ENCODE measurements around the gene CASD1.
A peak's percentile ranks its signal among the peaks of the same experiment; 100 is the strongest.

CASD1 gene

GRCh38 chr7:94509264-94509886, at the start of gene CASD1:
Gene CASD1, plus strand, starts transcription at chr7:94509809. Its CDS starts 276 bp downstream, at chr7:94510085.
- peaks cover 16% of the 10 kb centered on the region; the same call in 1 of the 2 replicates for H3K4me1 ChIP-seq (ENCODE audit: insufficient read depth, low read length)
- no peaks in the 10 kb centered on the region for H3K27me3 ChIP-seq (ENCODE audit: insufficient read depth, low read length)
- peak within 1 kb of the TSS; percentile 91 for H3K27ac ChIP-seq (ENCODE audit: low read length)
- H3K9ac ChIP-seq (ENCODE audit: low read depth, low read length): peak within 1 kb of the TSS; percentile 94
- no peaks in the 10 kb centered on the region for H3K9me3 ChIP-seq (ENCODE audit: insufficient read depth, low read depth, low read length)
- peak within 1 kb of the TSS; percentile 92 for H3K4me3 ChIP-seq (ENCODE audit: low read length)
- H3K36me3 ChIP-seq (ENCODE audit: insufficient read depth, low read depth, low read length): no peaks in the 10 kb centered on the region

- no peak overlapping the region for H3K27ac ChIP-seq (ENCODE audit: low read length)
- no peak overlapping the region for H3K9ac ChIP-seq (ENCODE audit: low read depth, low read length)
- no peak overlapping the region for H3K4me3 ChIP-seq (ENCODE audit: low read length)
- no peaks in the 10 kb centered on the region for H3K4me1 ChIP-seq (ENCODE audit: insufficient read depth, low read length)
- no peaks in the 10 kb centered on the region for H3K27me3 ChIP-seq (ENCODE audit: insufficient read depth, low read length)
- H3K36me3 ChIP-seq (ENCODE audit: insufficient read depth, low read depth, low read length): no peaks in the 10 kb centered on the region
- H3K9me3 ChIP-seq (ENCODE audit: insufficient read depth, low read depth, low read length): no peaks in the 10 kb centered on the region
These were observed 43.1 kb upstream of the CASD1 start for GRCh38 chr7:94466516-94466915.

DNA sequence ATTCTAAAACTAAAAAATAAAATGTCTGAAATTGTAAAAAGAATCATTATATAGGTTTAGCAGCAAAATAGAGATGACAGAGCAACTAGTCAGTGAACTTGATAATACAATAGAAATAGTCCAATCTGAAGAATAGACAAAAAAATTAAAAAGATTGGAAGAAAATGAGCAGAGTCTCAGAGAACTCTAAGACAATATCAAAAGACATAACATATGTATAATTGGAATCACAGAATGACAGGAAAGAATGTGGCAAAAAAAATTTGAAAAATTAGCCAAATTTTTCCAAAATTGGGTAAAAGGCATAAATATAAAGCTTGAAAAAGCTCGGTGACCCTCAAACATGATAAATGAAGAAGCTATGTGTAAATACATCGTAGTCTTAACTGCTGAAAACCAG, 38.0 kb upstream of the CASD1 start:
- no peak overlapping the region for H3K27ac ChIP-seq (ENCODE audit: low read length)
- H3K36me3 ChIP-seq (ENCODE audit: insufficient read depth, low read depth, low read length): no peaks in the 10 kb centered on the region
- no peaks in the 10 kb centered on the region for H3K9me3 ChIP-seq (ENCODE audit: insufficient read depth, low read depth, low read length)
- no peaks in the 10 kb centered on the region for H3K27me3 ChIP-seq (ENCODE audit: insufficient read depth, low read length)
- H3K9ac ChIP-seq (ENCODE audit: low read depth, low read length): no peak overlapping the region
- H3K4me1 ChIP-seq (ENCODE audit: insufficient read depth, low read length): no peaks in the 10 kb centered on the region
- no peak overlapping the region for H3K4me3 ChIP-seq (ENCODE audit: low read length)

DNA sequence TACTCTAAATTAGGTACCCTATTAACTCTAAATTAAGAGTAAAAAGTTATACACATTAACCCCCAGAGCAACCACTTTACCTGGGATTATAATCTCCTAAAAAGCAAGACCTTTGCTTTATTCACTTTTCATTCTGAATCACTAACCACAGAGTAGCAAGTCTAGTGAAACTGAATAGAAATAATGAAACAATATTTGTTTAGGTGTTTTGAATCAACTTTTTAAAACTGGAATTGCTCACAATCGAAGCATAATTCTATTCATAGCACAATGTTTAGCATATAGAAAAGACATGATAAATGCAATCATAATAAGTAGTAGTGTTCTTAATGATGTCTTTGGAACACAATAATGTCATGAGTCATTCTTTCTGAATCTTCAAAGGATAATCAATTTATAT, 37.0 kb upstream of the CASD1 start:
- Histone ChIP-seq H3K4me3 (ENCODE audit: low read length) (no peak overlapping the region), H3K27me3 (ENCODE audit: insufficient read depth, low read length) (no peaks in the 10 kb centered on the region), H3K4me1 (ENCODE audit: insufficient read depth, low read length) (no peaks in the 10 kb centered on the region), H3K27ac (ENCODE audit: low read length) (no peak overlapping the region), H3K36me3 (ENCODE audit: insufficient read depth, low read depth, low read length) (no peaks in the 10 kb centered on the region), H3K9ac (ENCODE audit: low read depth, low read length) (no peak overlapping the region), H3K9me3 (ENCODE audit: insufficient read depth, low read depth, low read length) (no peaks in the 10 kb centered on the region)

DNA sequence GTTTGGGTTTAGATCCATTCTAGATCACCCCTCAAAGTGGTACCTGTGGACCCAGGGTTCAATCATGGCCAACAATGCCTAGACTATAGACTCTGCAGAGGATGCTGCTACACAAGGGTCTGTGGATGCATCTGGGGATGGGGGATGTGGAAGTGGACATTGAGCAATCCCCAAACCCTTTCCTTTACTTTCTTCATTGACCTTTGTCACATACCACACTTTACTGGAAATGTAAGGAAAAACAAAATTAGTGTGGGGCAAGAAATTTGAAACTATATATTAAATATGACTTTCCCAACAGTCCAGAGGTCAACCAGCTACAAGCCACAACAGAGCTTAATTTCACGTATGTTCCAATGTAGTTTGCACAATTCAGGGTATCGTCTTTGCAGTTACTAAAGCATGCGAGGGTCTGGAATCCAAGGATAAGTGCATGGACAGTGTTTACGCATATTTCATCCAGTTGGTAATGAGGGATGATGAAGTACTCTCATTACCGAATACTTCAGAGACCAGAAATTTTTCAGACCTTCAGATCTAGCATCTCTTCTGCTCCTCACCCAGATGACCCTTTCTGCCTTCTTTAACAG, 33.3 kb upstream of the CASD1 start:
- no peaks in the 10 kb centered on the region for H3K27me3 ChIP-seq (ENCODE audit: insufficient read depth, low read length)
- H3K4me1 ChIP-seq (ENCODE audit: insufficient read depth, low read length): no peaks in the 10 kb centered on the region
- no peak overlapping the region for H3K4me3 ChIP-seq (ENCODE audit: low read length)
- no peak overlapping the region for H3K27ac ChIP-seq (ENCODE audit: low read length)
- H3K9me3 ChIP-seq (ENCODE audit: insufficient read depth, low read depth, low read length): no peaks in the 10 kb centered on the region
- H3K9ac ChIP-seq (ENCODE audit: low read depth, low read length): no peak overlapping the region
- no peaks in the 10 kb centered on the region for H3K36me3 ChIP-seq (ENCODE audit: insufficient read depth, low read depth, low read length)

- no peak overlapping the region for H3K4me3 ChIP-seq (ENCODE audit: low read length)
- no peaks in the 10 kb centered on the region for H3K27me3 ChIP-seq (ENCODE audit: insufficient read depth, low read length)
- no peaks in the 10 kb centered on the region for H3K36me3 ChIP-seq (ENCODE audit: insufficient read depth, low read depth, low read length)
- no peaks in the 10 kb centered on the region for H3K9me3 ChIP-seq (ENCODE audit: insufficient read depth, low read depth, low read length)
- no peaks in the 10 kb centered on the region for H3K4me1 ChIP-seq (ENCODE audit: insufficient read depth, low read length)
- H3K9ac ChIP-seq (ENCODE audit: low read depth, low read length): no peak overlapping the region
- H3K27ac ChIP-seq (ENCODE audit: low read length): no peak overlapping the region
These were observed 31.7 kb upstream of the CASD1 start for GRCh38 chr7:94477878-94478277.

- no peak overlapping the region for H3K27ac ChIP-seq (ENCODE audit: low read length)
- no peaks in the 10 kb centered on the region for H3K27me3 ChIP-seq (ENCODE audit: insufficient read depth, low read length)
- no peak overlapping the region for H3K4me3 ChIP-seq (ENCODE audit: low read length)
- no peaks in the 10 kb centered on the region for H3K36me3 ChIP-seq (ENCODE audit: insufficient read depth, low read depth, low read length)
- no peaks in the 10 kb centered on the region for H3K4me1 ChIP-seq (ENCODE audit: insufficient read depth, low read length)
- no peak overlapping the region for H3K9ac ChIP-seq (ENCODE audit: low read depth, low read length)
- H3K9me3 ChIP-seq (ENCODE audit: insufficient read depth, low read depth, low read length): no peaks in the 10 kb centered on the region
These were observed 30.9 kb upstream of the CASD1 start for GRCh38 chr7:94478648-94479214.

GRCh38 chr7:94481279-94481678, 28.3 kb upstream of the CASD1 start:
- Histone ChIP-seq H3K27ac (ENCODE audit: low read length) (no peak overlapping the region), H3K27me3 (ENCODE audit: insufficient read depth, low read length) (no peaks in the 10 kb centered on the region), H3K9ac (ENCODE audit: low read depth, low read length) (no peak overlapping the region), H3K4me1 (ENCODE audit: insufficient read depth, low read length) (no peaks in the 10 kb centered on the region), H3K9me3 (ENCODE audit: insufficient read depth, low read depth, low read length) (no peaks in the 10 kb centered on the region), H3K4me3 (ENCODE audit: low read length) (no peak overlapping the region), H3K36me3 (ENCODE audit: insufficient read depth, low read depth, low read length) (no peaks in the 10 kb centered on the region)

DNA sequence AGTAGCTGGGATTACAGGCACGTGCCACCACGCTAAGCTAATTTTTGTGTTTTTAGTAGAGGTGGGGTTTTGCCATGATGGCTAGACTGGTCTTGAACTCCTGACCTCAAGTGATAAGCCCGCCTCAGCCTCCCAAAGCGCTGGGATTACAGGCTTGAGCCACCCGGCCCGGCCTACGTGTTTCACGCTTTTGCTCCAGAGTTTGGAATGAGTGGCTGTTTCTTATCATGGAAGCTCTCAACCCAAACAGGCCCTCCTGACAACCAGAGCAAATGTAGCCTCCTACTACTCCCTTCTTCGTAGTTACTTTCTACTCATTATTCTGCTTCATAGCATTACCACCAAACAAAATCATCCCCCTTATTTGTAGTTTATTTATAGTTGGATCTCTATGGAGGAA, 26.8 kb upstream of the CASD1 start:
- Histone ChIP-seq H3K4me3 (ENCODE audit: low read length) (no peak overlapping the region), H3K36me3 (ENCODE audit: insufficient read depth, low read depth, low read length) (no peaks in the 10 kb centered on the region), H3K4me1 (ENCODE audit: insufficient read depth, low read length) (no peaks in the 10 kb centered on the region), H3K9ac (ENCODE audit: low read depth, low read length) (no peak overlapping the region), H3K27me3 (ENCODE audit: insufficient read depth, low read length) (no peaks in the 10 kb centered on the region), H3K27ac (ENCODE audit: low read length) (no peak overlapping the region), H3K9me3 (ENCODE audit: insufficient read depth, low read depth, low read length) (no peaks in the 10 kb centered on the region)

- Histone ChIP-seq H3K36me3 (ENCODE audit: insufficient read depth, low read depth, low read length) (no peaks in the 10 kb centered on the region), H3K27me3 (ENCODE audit: insufficient read depth, low read length) (no peaks in the 10 kb centered on the region), H3K9me3 (ENCODE audit: insufficient read depth, low read depth, low read length) (no peaks in the 10 kb centered on the region), H3K4me1 (ENCODE audit: insufficient read depth, low read length) (no peaks in the 10 kb centered on the region), H3K27ac (ENCODE audit: low read length) (no peak overlapping the region), H3K9ac (ENCODE audit: low read depth, low read length) (no peak overlapping the region), H3K4me3 (ENCODE audit: low read length) (no peak overlapping the region)
These were observed 25.8 kb upstream of the CASD1 start for GRCh38 chr7:94483843-94484242.

- H3K9ac ChIP-seq (ENCODE audit: low read depth, low read length): no peak overlapping the region
- H3K9me3 ChIP-seq (ENCODE audit: insufficient read depth, low read depth, low read length): no peaks in the 10 kb centered on the region
- no peaks in the 10 kb centered on the region for H3K4me1 ChIP-seq (ENCODE audit: insufficient read depth, low read length)
- no peaks in the 10 kb centered on the region for H3K27me3 ChIP-seq (ENCODE audit: insufficient read depth, low read length)
- H3K27ac ChIP-seq (ENCODE audit: low read length): no peak overlapping the region
- no peak overlapping the region for H3K4me3 ChIP-seq (ENCODE audit: low read length)
- no peaks in the 10 kb centered on the region for H3K36me3 ChIP-seq (ENCODE audit: insufficient read depth, low read depth, low read length)
These were observed 23.4 kb upstream of the CASD1 start for GRCh38 chr7:94486216-94486615.

GRCh38 chr7:94491410-94491809, 18.2 kb upstream of the CASD1 start:
- no peaks in the 10 kb centered on the region for H3K9me3 ChIP-seq (ENCODE audit: insufficient read depth, low read depth, low read length)
- no peak overlapping the region for H3K4me3 ChIP-seq (ENCODE audit: low read length)
- no peak overlapping the region for H3K27ac ChIP-seq (ENCODE audit: low read length)
- H3K9ac ChIP-seq (ENCODE audit: low read depth, low read length): no peak overlapping the region
- no peaks in the 10 kb centered on the region for H3K27me3 ChIP-seq (ENCODE audit: insufficient read depth, low read length)
- H3K4me1 ChIP-seq (ENCODE audit: insufficient read depth, low read length): no peaks in the 10 kb centered on the region
- no peaks in the 10 kb centered on the region for H3K36me3 ChIP-seq (ENCODE audit: insufficient read depth, low read depth, low read length)
